ENCODE data around the gene RAB3D. TPM values are rescaled to one million over a fixed set of nuclear protein-coding genes. Genes with fewer than 3 reads are reported as not detected.

RAB3D gene
- total and polyA plus RNA-seq, 3 experiments from 2014 or later = 3.2 to 4.5 (median 3.7) TPM

DNA sequence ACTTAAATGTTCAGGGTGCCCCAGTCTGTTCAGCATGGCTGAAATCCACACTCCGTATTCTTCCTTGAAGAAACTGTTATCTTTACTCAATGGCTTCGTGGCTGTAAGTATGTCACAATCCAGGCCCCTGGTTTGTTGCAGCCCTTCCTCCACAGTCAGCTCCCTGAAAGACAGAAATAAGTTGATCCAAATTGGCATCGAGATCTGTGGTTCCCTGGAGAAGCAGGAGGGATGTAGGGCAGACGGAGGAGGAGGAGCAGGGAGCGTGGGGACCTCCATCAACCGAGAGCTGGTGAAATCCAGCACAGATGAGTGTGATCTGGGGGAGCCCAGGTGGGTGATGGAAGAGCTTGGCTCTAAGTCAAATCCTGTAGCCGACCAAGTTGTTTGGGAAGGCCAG, 43.2 kb downstream of the RAB3D start:
- ChIA-PET POLR2A (no interaction called here), CTCF (no interaction called here)
- H3K4me3 Mint-ChIP-seq = no peak overlapping the region
- Histone ChIP-seq H3K9me3 (ENCODE audit: low read length) (no peaks in the 10 kb centered on the region), H3K27ac (ENCODE audit: low read depth, low read length) (no peak overlapping the region), H3K36me3 (ENCODE audit: insufficient read depth, low read length) (no peaks in the 10 kb centered on the region), H3K4me3 (ENCODE audit: low read length) (no peak overlapping the region), H3K4me1 (ENCODE audit: insufficient read depth, low read length) (peaks cover 9% of the 10 kb centered on the region), H3K27me3 (ENCODE audit: insufficient read depth, low read length, poor library complexity, severe bottlenecking) (peaks cover 9% of the 10 kb centered on the region)
- no peak overlapping the region for H3K27ac Mint-ChIP-seq
- H3K27me3 Mint-ChIP-seq = peaks cover 7 to 12% of the 10 kb centered on the region in 2 donors
- H3K4me1 Mint-ChIP-seq = peaks cover 3 to 8% (median 7%) of the 10 kb centered on the region in 3 donors
- no peaks in the 10 kb centered on the region for H3K9me3 Mint-ChIP-seq
- no peak for DNase-seq
- H3K36me3 Mint-ChIP-seq = no peaks in the 10 kb centered on the region

- H3K27ac ChIP-seq (ENCODE audit: low read depth, low read length) = no peak within 1 kb of the TSS
- H3K36me3 ChIP-seq (ENCODE audit: insufficient read depth, low read length) = no peaks in the 10 kb centered on the region
- H3K4me3 ChIP-seq (ENCODE audit: low read length) = no peak within 1 kb of the TSS
- DNase-seq = no peak
- Mint-ChIP-seq H3K4me1 (peaks cover 3 to 8% (median 7%) of the 10 kb centered on the region in 3 donors), H3K36me3 (no peaks in the 10 kb centered on the region), H3K9me3 (no peaks in the 10 kb centered on the region), H3K27me3 (peaks cover 7 to 15% of the 10 kb centered on the region in 2 donors), H3K27ac (no peak within 1 kb of the TSS), H3K4me3 (no peak within 1 kb of the TSS)
- H3K9me3 ChIP-seq (ENCODE audit: low read length) = no peaks in the 10 kb centered on the region
- H3K27me3 ChIP-seq (ENCODE audit: insufficient read depth, low read length, poor library complexity, severe bottlenecking) = peaks cover 9% of the 10 kb centered on the region
- peaks cover 9% of the 10 kb centered on the region for H3K4me1 ChIP-seq (ENCODE audit: insufficient read depth, low read length)
- POLR2A ChIA-PET = no interaction called here
- CTCF ChIA-PET = interaction anchor here (2.6 kb wide), 1 partner anchor 187 kb away, joined by 10 read pairs; no protein-coding TSS in a partner anchor
Observed at GRCh38 chr19:11295665-11296245, 43.7 kb downstream of the RAB3D start, which contains the start of gene TSPAN16. Gene TSPAN16, plus strand, starts transcription at chr19:11296160. Its CDS starts 138 bp downstream, at chr19:11296298.

- POLR2A ChIA-PET = interaction anchor here (0.6 kb wide), 1 partner anchor 161 kb away, joined by 5 read pairs; no protein-coding TSS in a partner anchor
- Mint-ChIP-seq H3K4me1 (peaks cover 3 to 8% (median 7%) of the 10 kb centered on the region in 3 donors), H3K36me3 (no peaks in the 10 kb centered on the region), H3K4me3 (no peak overlapping the region), H3K9me3 (no peaks in the 10 kb centered on the region), H3K27ac (no peak overlapping the region), H3K27me3 (peaks cover 7 to 17% of the 10 kb centered on the region in 2 donors)
- no peak for DNase-seq
- CTCF ChIA-PET = interaction anchor here (2.6 kb wide), 1 partner anchor 187 kb away, joined by 10 read pairs; no protein-coding TSS in a partner anchor
- Histone ChIP-seq H3K9me3 (ENCODE audit: low read length) (no peaks in the 10 kb centered on the region), H3K36me3 (ENCODE audit: insufficient read depth, low read length) (no peaks in the 10 kb centered on the region), H3K27ac (ENCODE audit: low read depth, low read length) (no peak overlapping the region), H3K4me1 (ENCODE audit: insufficient read depth, low read length) (peaks cover 9% of the 10 kb centered on the region), H3K27me3 (ENCODE audit: insufficient read depth, low read length, poor library complexity, severe bottlenecking) (peaks cover 9% of the 10 kb centered on the region), H3K4me3 (ENCODE audit: low read length) (no peak overlapping the region)
Observed at GRCh38 chr19:11295180-11295579, 44.3 kb downstream of the RAB3D start.

- H3K27me3 ChIP-seq (ENCODE audit: insufficient read depth, low read length, poor library complexity, severe bottlenecking) = peaks cover 9% of the 10 kb centered on the region
- peak overlapping the region in 1 of 8 donors; percentile 36 for H3K27ac Mint-ChIP-seq
- ChIA-PET CTCF (interaction anchor here (0.7 to 2.6 kb wide), 7 partner anchors 14 to 404 kb away, joined by 3 to 10 read pairs (median 4); partner anchors contain the start of gene ECSIT), POLR2A (interaction anchor here (0.7 kb wide), 1 partner anchor 86 kb away, joined by 7 read pairs; no protein-coding TSS in a partner anchor)
- no peaks in the 10 kb centered on the region for H3K9me3 Mint-ChIP-seq
- H3K4me3 Mint-ChIP-seq = peak overlapping the region in 3 of 7 donors; percentile 1 to 24 (median 19)
- no peak overlapping the region for H3K4me3 ChIP-seq (ENCODE audit: low read length)
- no peak overlapping the region for H3K27ac ChIP-seq (ENCODE audit: low read depth, low read length)
- peaks cover 9% of the 10 kb centered on the region for H3K4me1 ChIP-seq (ENCODE audit: insufficient read depth, low read length)
- DNase-seq = peak; percentile 66 to 77 (median 70)
- H3K36me3 Mint-ChIP-seq = no peaks in the 10 kb centered on the region
- no peaks in the 10 kb centered on the region for H3K9me3 ChIP-seq (ENCODE audit: low read length)
- peaks cover 3 to 8% (median 7%) of the 10 kb centered on the region in 3 donors for H3K4me1 Mint-ChIP-seq
- no peaks in the 10 kb centered on the region for H3K36me3 ChIP-seq (ENCODE audit: insufficient read depth, low read length)
- peaks cover 7 to 29% of the 10 kb centered on the region in 2 donors for H3K27me3 Mint-ChIP-seq
Observed at GRCh38 chr19:11293433-11294389, 45.7 kb downstream of the RAB3D start.

GRCh38 chr19:11291991-11292390, 47.5 kb downstream of the RAB3D start:
- H3K36me3 Mint-ChIP-seq = no peaks in the 10 kb centered on the region
- Histone ChIP-seq H3K27ac (ENCODE audit: low read depth, low read length) (no peak overlapping the region), H3K9me3 (ENCODE audit: low read length) (no peaks in the 10 kb centered on the region), H3K4me1 (ENCODE audit: insufficient read depth, low read length) (peaks cover 9% of the 10 kb centered on the region), H3K27me3 (ENCODE audit: insufficient read depth, low read length, poor library complexity, severe bottlenecking) (peaks cover 9% of the 10 kb centered on the region), H3K36me3 (ENCODE audit: insufficient read depth, low read length) (no peaks in the 10 kb centered on the region), H3K4me3 (ENCODE audit: low read length) (no peak overlapping the region)
- peaks cover 10 to 37% of the 10 kb centered on the region in 2 donors for H3K27me3 Mint-ChIP-seq
- ChIA-PET CTCF (interaction anchor here (1.3 kb wide), 1 partner anchor 190 kb away, joined by 4 read pairs; no protein-coding TSS in a partner anchor), POLR2A (no interaction called here)
- H3K4me3 Mint-ChIP-seq = no peak overlapping the region
- H3K4me1 Mint-ChIP-seq = peaks cover 3 to 8% (median 7%) of the 10 kb centered on the region in 3 donors
- H3K9me3 Mint-ChIP-seq = no peaks in the 10 kb centered on the region
- no peak for DNase-seq
- H3K27ac Mint-ChIP-seq = no peak overlapping the region

- peaks cover 3 to 8% (median 7%) of the 10 kb centered on the region in 3 donors for H3K4me1 Mint-ChIP-seq
- H3K36me3 Mint-ChIP-seq = no peaks in the 10 kb centered on the region
- ChIA-PET CTCF (interaction anchor here (1.3 kb wide), 1 partner anchor 191 kb away, joined by 4 read pairs; no protein-coding TSS in a partner anchor), POLR2A (no interaction called here)
- no peak overlapping the region for H3K27ac Mint-ChIP-seq
- H3K27ac ChIP-seq (ENCODE audit: low read depth, low read length) = no peak overlapping the region
- peaks cover 9% of the 10 kb centered on the region for H3K4me1 ChIP-seq (ENCODE audit: insufficient read depth, low read length)
- H3K9me3 Mint-ChIP-seq = no peaks in the 10 kb centered on the region
- H3K27me3 ChIP-seq (ENCODE audit: insufficient read depth, low read length, poor library complexity, severe bottlenecking) = peaks cover 9% of the 10 kb centered on the region
- H3K27me3 Mint-ChIP-seq = peaks cover 11 to 38% of the 10 kb centered on the region in 2 donors
- H3K4me3 Mint-ChIP-seq = no peak overlapping the region
- no peaks in the 10 kb centered on the region for H3K9me3 ChIP-seq (ENCODE audit: low read length)
- H3K36me3 ChIP-seq (ENCODE audit: insufficient read depth, low read length) = no peaks in the 10 kb centered on the region
- DNase-seq = no peak
- H3K4me3 ChIP-seq (ENCODE audit: low read length) = no peak overlapping the region
Observed at GRCh38 chr19:11291415-11291814, 48.0 kb downstream of the RAB3D start.

DNA sequence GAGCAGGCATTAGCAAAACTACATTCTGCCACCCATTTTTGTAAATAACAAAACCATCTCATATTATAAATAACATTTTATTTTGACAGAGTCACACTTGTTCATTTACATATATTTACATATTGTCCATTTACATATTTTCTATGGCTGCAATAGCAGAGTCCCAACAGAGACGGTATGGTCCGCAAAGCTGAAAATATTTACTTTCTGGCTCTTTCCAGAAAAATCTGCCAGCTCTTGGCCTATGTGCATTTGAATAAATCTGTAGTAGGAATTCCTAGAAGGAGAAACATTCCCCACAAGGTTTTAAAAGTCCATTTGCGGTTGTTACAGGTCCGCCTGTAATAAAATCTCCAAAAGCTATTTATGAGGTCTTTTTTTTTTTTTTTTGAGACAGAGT, 49.2 kb downstream of the RAB3D start:
- ChIA-PET CTCF (interaction anchor here (0.8 to 1.3 kb wide), 2 partner anchors 91 to 192 kb away, joined by 3 to 5 read pairs; no protein-coding TSS in a partner anchor), POLR2A (no interaction called here)
- Mint-ChIP-seq H3K9me3 (no peaks in the 10 kb centered on the region), H3K4me1 (peaks cover 3 to 8% (median 7%) of the 10 kb centered on the region in 3 donors), H3K36me3 (no peaks in the 10 kb centered on the region), H3K4me3 (no peak overlapping the region), H3K27ac (no peak overlapping the region), H3K27me3 (peaks cover 13 to 40% of the 10 kb centered on the region in 2 donors)
- DNase-seq = no peak
- Histone ChIP-seq H3K4me1 (ENCODE audit: insufficient read depth, low read length) (peaks cover 9% of the 10 kb centered on the region), H3K4me3 (ENCODE audit: low read length) (no peak overlapping the region), H3K27me3 (ENCODE audit: insufficient read depth, low read length, poor library complexity, severe bottlenecking) (peaks cover 9% of the 10 kb centered on the region), H3K36me3 (ENCODE audit: insufficient read depth, low read length) (no peaks in the 10 kb centered on the region), H3K9me3 (ENCODE audit: low read length) (no peaks in the 10 kb centered on the region), H3K27ac (ENCODE audit: low read depth, low read length) (no peak overlapping the region)

Data from CD8-positive, alpha-beta memory T cell (primary cell).